Embryonic facial prominence (tissue), 1 donor: ENCODE data around the gene KLF14.
"Not testable (repeated sequence)": the region's sequence is repeated elsewhere in the genome, so short reads cannot be mapped to it uniquely, and the experiment has no call there.

ENCODE experiments used
- DNase-seq: peaks from one replicate; pipeline ENCODE4 v3.0.0-alpha.2; 2016; ENCODE audit errors: extremely low spot score

KLF14 gene

GRCh38 chr7:130733931-130734814 lies at the start of gene KLF14:
Gene KLF14 (minus strand): TSS chr7:130734207. CDS start chr7:130734033, 174 bp downstream.
- no peak for DNase-seq

- no peak for DNase-seq
Observed at GRCh38 chr7:130781346-130781745, 47.3 kb upstream of the KLF14 start.

- no peak for DNase-seq
Observed at GRCh38 chr7:130777426-130777825, 43.4 kb upstream of the KLF14 start.

- not testable (repeated sequence) for DNase-seq
Observed at GRCh38 chr7:130772456-130772855, 38.4 kb upstream of the KLF14 start.

- no peak for DNase-seq
Observed at GRCh38 chr7:130768854-130769253, 34.8 kb upstream of the KLF14 start.

- DNase-seq, result not testable (repeated sequence)
Observed at GRCh38 chr7:130764569-130764968, 30.6 kb upstream of the KLF14 start.

- peak; percentile 66 for DNase-seq
Observed at GRCh38 chr7:130758429-130759056, 24.5 kb upstream of the KLF14 start.

GRCh38 chr7:130756316-130756715 lies 22.3 kb upstream of the KLF14 start:
- DNase-seq, result no peak

GRCh38 chr7:130752424-130752823 lies 18.4 kb upstream of the KLF14 start:
- no peak for DNase-seq

- no peak for DNase-seq
Observed at GRCh38 chr7:130750755-130751154, 16.7 kb upstream of the KLF14 start.

GRCh38 chr7:130748531-130749389 lies 14.8 kb upstream of the KLF14 start:
- DNase-seq, result no peak

- DNase-seq, result no peak
Observed at GRCh38 chr7:130741331-130741995, 7.5 kb upstream of the KLF14 start.

- DNase-seq, result no peak
Observed at GRCh38 chr7:130740606-130741005, 6.6 kb upstream of the KLF14 start.

GRCh38 chr7:130736298-130736900 lies 2.4 kb upstream of the KLF14 start:
- DNase-seq, result no peak

- DNase-seq, result no peak
Observed at GRCh38 chr7:130734815-130735716, 1.1 kb upstream of the KLF14 start.

GRCh38 chr7:130732980-130733930 lies 752 bp downstream of the KLF14 start:
- no peak for DNase-seq

GRCh38 chr7:130723784-130724183 lies 10.2 kb downstream of the KLF14 start:
- no peak for DNase-seq

- no peak for DNase-seq
Observed at GRCh38 chr7:130721486-130722277, 12.3 kb downstream of the KLF14 start.
